ENCODE measurements around the gene FAM124A. TPM values are rescaled to one million over a fixed set of nuclear protein-coding genes. Genes with fewer than 3 reads are reported as not detected.

Gene FAM124A
- total RNA-seq, 1 experiment from 2014 or later = 3.1 TPM

DNA sequence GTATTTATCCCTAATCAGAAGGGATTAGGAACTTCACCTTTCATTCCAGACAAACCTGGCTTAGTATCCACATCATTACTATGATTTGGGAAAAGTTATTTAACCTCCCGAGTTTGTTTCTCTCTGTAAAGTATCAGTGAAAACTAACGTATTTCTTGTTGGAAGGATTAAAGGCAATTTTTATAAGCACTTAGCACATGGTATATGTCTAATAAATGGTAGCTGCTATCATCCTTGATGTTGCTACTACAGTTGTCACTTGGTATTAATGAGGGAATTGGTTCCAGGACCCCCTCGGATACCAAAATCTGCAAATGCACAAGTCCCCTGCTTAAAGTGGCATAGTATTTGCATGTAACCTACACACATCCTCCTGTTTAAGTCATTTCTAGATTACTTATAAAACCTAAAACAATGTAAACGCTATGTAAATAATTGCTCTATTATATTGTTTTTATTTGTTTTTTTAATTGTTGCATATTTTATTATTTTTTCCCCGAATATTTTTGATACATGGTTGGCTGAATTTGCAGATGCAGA, 42.7 kb upstream of the FAM124A start:
- Histone ChIP-seq H3K4me2 (ENCODE audit: low read length) (no peak overlapping the region), H3K36me3 (ENCODE audit: control insufficient read depth in 1 of 2, insufficient read depth in 2 of 2, low read length in 2 of 2) (no peaks in the 10 kb centered on the region), H4K20me1 (ENCODE audit: insufficient read depth) (no peaks in the 10 kb centered on the region), H3K9ac (ENCODE audit: low read length) (no peak overlapping the region), H3K4me1 (ENCODE audit: control insufficient read depth in 1 of 2, insufficient read depth in 2 of 2, low read length in 2 of 2) (no peaks in the 10 kb centered on the region), H3K27ac (ENCODE audit: low read depth, low read length) (no peak overlapping the region), H3K9me2 (ENCODE audit: insufficient read depth) (no peaks in the 10 kb centered on the region), H3K4me3 (replicated peaks in 1 of 2; ENCODE audit: low read depth in 1 of 2, low read length in 2 of 2) (no peak overlapping the region), H2AFZ (ENCODE audit: low read depth, low read length, poor library complexity, severe bottlenecking) (no peak overlapping the region), H3K9me3 (ENCODE audit: control insufficient read depth in 1 of 2, insufficient read depth in 1 of 2, low read depth in 1 of 2, low read length in 2 of 2) (no peaks in the 10 kb centered on the region), H3K79me2 (ENCODE audit: insufficient read depth, low read length) (no peaks in the 10 kb centered on the region), H3K27me3 (ENCODE audit: insufficient read depth, low read length) (peaks cover 53% of the 10 kb centered on the region)
- intact Hi-C loops (cut with micrococcal nuclease) = no loop called here
- POLR2A ChIA-PET = no interaction called here
- no peak for DNase-seq (ENCODE audit: low read depth, low spot score)
- BruUV-seq (replicated peaks) = no TSS peak
- CTCF ChIA-PET = no interaction called here
- TF ChIP-seq CBX3 (IDR thresholded peaks at IDR 0.05; ENCODE audit: low read depth) = no peak
- TF ChIP-seq YY1 (IDR thresholded peaks at IDR 0.05; ENCODE audit: extremely low read depth, insufficient replicate concordance, low read depth, low read length) = no peak
- no peak for TF ChIP-seq POLR2A (IDR thresholded peaks at IDR 0.05; ENCODE audit: borderline replicate concordance, extremely low read depth, insufficient read depth, insufficient read length)
- no peak for TF ChIP-seq ELF1 (IDR thresholded peaks at IDR 0.05; ENCODE audit: borderline replicate concordance, low read depth)
- no peak for TF ChIP-seq ZBTB33 (IDR thresholded peaks at IDR 0.05; ENCODE audit: extremely low read depth, insufficient replicate concordance, low read length)
- TF ChIP-seq EZH2 (IDR thresholded peaks at IDR 0.05) = no peak
- TF ChIP-seq EGR1 (IDR thresholded peaks at IDR 0.05; ENCODE audit: low read depth) = no peak
- TF ChIP-seq, protein P1, sequence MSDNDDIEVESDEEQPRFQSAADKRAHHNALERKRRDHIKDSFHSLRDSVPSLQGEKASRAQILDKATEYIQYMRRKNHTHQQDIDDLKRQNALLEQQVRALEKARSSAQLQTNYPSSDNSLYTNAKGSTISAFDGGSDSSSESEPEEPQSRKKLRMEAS (IDR thresholded peaks at IDR 0.05) = no peak
- no peak for TF ChIP-seq RAD21 (IDR thresholded peaks at IDR 0.05; ENCODE audit: low read depth)
- TF ChIP-seq ZNF274 (IDR thresholded peaks at IDR 0.05; ENCODE audit: low read depth, low read length) = no peak
- no peak for TF ChIP-seq JUND (IDR thresholded peaks at IDR 0.05)
- no peak for TF ChIP-seq CEBPB (IDR thresholded peaks at IDR 0.05; ENCODE audit: low read depth)
- no peak for TF ChIP-seq SRF (IDR thresholded peaks at IDR 0.05; ENCODE audit: low read depth)
- TF ChIP-seq, protein P2, sequence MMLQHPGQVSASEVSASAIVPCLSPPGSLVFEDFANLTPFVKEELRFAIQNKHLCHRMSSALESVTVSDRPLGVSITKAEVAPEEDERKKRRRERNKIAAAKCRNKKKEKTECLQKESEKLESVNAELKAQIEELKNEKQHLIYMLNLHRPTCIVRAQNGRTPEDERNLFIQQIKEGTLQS (IDR thresholded peaks at IDR 0.05) = no peak
- TF ChIP-seq SP1 (IDR thresholded peaks at IDR 0.05; ENCODE audit: low read depth) = no peak
- no peak for TF ChIP-seq FOSL1 (IDR thresholded peaks at IDR 0.05; ENCODE audit: low read depth)
- no peak for TF ChIP-seq EZH2phosphoT487 (IDR thresholded peaks at IDR 0.05; ENCODE audit: borderline replicate concordance)
- TF ChIP-seq, protein P3, sequence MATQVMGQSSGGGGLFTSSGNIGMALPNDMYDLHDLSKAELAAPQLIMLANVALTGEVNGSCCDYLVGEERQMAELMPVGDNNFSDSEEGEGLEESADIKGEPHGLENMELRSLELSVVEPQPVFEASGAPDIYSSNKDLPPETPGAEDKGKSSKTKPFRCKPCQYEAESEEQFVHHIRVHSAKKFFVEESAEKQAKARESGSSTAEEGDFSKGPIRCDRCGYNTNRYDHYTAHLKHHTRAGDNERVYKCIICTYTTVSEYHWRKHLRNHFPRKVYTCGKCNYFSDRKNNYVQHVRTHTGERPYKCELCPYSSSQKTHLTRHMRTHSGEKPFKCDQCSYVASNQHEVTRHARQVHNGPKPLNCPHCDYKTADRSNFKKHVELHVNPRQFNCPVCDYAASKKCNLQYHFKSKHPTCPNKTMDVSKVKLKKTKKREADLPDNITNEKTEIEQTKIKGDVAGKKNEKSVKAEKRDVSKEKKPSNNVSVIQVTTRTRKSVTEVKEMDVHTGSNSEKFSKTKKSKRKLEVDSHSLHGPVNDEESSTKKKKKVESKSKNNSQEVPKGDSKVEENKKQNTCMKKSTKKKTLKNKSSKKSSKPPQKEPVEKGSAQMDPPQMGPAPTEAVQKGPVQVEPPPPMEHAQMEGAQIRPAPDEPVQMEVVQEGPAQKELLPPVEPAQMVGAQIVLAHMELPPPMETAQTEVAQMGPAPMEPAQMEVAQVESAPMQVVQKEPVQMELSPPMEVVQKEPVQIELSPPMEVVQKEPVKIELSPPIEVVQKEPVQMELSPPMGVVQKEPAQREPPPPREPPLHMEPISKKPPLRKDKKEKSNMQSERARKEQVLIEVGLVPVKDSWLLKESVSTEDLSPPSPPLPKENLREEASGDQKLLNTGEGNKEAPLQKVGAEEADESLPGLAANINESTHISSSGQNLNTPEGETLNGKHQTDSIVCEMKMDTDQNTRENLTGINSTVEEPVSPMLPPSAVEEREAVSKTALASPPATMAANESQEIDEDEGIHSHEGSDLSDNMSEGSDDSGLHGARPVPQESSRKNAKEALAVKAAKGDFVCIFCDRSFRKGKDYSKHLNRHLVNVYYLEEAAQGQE (IDR thresholded peaks at IDR 0.05; ENCODE audit: low read depth) = no peak
- TF ChIP-seq SIN3A (IDR thresholded peaks at IDR 0.05; ENCODE audit: low read depth) = no peak
- TF ChIP-seq TCF7L2 (IDR thresholded peaks at IDR 0.05; ENCODE audit: borderline replicate concordance, extremely low read depth, insufficient read depth, insufficient read length) = no peak
- ATAC-seq = no peak
- RAD21 ChIA-PET (ENCODE audit: low non-redundant PET in 1 of 2, low total read pairs in 2 of 2, uncharacterized antibody in 2 of 2, unreplicated experiment in 2 of 2) = no interaction called here
